Measurements from ENCODE around the gene MRPL54.
A peak's percentile ranks its signal among the peaks of the same experiment; 100 is the strongest.

MRPL54 gene

DNA sequence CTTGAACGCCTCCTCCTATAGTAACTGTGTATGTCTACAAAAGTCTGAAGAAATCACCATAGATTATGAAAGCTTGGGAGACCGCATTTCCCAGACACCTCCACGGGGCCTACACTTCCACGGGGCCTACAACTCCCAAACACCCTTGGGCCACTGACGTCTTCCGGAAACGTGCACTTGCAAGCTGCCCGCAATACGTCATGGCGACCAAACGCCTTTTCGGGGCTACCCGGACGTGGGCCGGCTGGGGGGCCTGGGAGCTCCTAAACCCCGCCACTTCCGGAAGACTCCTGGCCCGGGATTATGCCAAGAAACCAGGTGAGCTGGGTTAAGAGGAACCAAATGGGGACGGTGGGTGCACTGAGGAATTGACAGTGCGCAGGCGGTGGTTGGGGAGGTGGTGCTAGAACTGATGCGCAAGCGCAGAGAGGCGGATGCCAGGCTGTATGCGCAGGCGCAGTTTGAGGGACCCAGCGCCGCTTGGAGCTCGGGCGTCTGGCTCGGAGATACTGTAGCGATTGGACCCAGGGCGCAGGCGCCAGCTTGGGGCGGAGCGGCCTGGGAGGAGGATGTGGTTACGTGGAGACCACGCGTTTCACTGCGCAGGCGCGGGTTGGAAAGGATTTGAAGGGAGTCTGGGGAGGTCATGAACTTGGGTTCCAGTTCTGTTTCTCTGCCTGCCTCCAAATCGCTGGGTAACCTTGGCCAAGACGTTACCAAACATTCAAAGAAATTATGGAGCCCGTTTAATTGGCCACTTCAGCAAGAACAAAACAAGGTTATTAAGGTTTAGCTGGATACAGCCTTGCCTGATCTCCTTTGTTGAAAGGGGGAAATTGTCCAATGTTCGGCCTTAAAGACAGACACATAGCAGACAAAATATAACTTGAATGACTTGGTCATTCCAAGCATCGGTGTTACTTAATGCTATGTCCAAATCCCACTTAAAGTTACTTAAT, at the start of gene MRPL54:
TSS of gene MRPL54 (plus strand) at position 182 of the 959 bp plus-strand sequence. CDS start at position 201, 19 bp downstream.
- peak; percentile 99 for DNase-seq (ENCODE audit: low read depth in 2 of 2)

DNA sequence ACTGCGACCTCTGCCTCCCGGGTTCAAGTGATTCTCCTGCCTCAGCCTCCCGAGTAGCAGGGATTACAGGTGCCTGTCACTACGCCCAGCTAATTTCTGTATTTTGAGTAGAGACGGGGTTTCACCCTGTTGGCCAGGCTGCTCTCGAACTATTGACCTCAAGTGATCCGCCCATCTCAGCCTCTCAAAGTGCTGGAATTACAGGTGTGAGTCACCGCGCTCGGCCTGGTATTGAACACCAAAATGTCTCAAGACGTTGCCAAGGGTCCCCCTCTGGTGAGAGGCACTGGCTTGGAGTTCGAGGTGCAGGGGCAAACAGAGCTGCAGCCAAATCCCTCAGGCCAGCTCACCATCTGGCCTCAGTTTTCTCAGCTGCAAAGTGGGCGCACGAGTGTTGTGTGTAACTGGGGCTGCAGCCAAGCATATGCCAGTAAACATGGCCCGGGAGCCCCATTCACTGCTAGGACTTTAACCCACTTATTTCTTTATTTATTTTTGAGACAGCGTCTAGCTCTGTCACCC, 46.3 kb upstream of the MRPL54 start:
- no peak for DNase-seq (ENCODE audit: low read depth in 2 of 2)

DNA sequence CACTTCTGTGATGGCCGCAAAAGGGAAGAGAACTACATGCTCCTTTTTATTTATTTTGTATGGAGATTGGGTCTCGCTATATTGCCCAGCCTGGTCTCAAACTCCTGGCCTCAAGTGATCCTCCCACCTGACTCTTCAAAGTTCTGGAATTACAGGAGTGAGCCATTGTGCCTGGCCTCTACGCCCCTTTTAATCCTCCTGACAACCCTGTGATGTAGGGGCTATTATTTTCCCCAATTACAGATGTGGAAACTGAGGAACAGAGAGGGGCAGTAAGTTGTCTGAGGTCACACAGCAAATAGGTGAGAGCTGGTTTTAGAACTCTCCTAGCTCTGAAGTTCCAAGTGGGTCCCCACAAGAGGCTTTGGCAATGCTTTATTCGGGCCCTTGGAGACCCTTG, 42.6 kb upstream of the MRPL54 start:
- no peak for DNase-seq (ENCODE audit: low read depth in 2 of 2)

DNA sequence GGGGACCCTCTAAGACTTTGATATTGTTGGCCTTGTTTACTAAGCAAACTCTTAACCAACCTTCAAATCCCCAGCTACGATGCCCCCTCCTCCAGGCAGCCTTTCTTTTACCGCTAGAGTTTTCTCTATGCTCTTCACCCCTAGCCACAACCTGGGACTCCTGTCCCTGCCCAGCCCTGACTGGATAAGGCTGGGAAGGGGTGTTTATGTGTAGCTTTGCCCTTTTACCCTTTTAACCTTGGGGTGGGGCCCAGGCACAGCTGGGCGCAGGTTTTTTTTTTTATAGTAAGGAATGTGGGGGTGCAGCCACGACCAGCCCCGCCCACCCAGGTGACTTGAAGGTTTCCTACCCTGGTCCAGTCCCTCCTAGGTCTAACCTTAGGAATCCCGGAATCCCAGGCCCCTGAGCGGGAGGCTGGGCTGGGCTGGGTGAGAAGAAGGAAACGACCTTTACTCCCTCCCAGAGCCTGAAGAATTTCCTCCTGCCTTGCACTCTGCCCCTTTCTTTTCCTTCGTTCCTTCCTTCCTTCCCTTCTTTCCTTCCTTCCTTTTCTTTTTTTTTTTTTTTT, 42.0 kb upstream of the MRPL54 start:
- DNase-seq (ENCODE audit: low read depth in 2 of 2), result no peak

DNA sequence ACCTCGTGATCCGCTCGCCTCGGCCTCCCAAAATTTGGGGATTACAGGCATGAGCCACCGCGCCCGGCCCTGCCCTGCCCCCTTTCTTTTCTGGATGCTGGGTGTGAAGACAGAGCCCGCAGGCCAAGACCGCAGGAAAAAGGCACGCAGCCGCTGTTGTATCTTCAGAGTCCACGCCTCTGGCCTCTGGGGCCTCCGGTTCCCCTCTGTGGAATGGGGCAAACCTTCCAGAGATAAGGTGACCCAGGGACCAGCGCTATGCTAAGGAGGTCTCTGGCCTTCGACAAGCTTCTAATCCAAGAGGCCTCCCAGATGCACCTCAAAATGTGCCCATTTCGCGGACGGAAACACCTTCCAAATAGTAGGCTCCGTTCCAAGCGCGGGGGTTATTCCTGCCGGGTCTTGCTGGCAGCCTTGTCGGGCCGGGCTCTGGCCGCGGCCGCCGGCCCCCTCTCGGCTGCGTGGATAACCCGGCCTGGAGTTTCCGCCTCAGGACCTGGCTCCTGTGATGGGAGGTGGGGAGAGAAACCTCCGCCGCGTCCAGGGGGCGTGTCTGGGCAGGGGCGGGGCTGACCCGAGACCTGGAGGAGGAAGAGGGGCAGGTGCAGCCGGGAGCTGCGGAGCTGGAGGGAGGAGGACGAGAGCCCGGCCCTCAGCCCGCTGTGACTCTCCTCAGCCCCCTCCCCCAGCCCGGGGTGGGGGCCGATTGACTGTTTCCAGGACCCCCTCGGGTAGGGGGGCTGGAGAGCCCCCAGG, 41.2 kb upstream of the MRPL54 start:
- peak; percentile 63 to 74 for DNase-seq (ENCODE audit: low read depth in 2 of 2)

DNA sequence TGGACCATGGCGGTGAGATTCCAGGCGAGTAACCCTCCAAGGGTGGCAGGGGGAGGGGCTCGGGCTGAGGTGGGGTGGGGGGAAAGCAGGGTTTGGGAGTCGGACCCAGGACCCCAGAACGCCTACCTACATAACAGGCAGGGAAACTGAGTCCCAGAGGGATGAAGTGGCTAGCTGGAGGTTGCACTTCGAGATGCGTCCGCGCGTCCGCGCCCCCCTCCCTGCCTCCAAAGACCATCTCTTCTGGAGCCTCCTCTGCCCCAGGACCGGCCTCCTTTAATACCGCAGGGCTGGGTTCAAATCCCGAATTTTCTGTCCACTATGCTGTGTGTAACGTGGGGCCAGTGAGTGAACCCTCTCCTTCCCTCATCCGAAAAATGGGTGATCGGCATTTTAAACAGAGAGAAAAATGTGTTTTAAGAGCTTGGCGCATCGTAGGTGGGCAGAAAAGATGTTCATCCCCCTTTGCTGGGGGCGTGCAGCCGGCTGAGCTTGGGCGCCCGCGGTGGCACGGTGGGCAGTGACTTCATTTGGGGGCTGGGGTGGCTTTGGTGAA, 40.5 kb upstream of the MRPL54 start:
- no peak for DNase-seq (ENCODE audit: low read depth in 2 of 2)

DNA sequence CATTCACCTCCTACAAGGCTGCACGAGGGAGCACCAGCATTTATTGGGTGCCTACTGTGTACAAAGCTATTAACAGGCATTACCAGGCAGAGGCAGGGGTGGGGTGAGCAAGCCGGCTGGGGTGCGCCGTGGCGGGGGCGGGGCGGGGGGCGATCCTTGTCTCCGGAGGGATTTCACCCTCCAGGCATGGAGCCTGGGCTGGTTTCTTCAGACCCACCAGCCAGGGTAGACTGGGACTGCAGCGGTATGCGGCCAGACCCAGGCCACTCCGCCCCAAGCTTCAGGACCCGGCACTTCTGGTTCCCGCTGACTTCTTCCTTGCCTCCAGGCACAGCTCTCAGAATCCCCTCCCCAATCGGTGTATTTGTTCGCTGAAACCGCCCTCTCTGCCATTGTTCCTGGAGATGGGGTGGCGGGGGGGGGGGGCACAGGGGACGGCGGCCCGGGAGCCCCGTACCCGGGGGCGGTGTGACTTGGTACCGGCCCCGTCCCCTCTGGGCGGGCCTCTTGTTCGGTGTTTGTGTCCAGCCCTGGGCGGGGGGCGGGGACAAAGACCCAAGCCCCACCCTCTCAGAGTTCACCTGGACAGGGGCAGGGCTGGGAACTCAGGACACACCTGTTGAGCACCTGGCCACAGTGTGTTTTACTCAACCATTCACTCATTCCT, 39.9 kb upstream of the MRPL54 start:
- DNase-seq (ENCODE audit: low read depth in 2 of 2), result no peak

DNA sequence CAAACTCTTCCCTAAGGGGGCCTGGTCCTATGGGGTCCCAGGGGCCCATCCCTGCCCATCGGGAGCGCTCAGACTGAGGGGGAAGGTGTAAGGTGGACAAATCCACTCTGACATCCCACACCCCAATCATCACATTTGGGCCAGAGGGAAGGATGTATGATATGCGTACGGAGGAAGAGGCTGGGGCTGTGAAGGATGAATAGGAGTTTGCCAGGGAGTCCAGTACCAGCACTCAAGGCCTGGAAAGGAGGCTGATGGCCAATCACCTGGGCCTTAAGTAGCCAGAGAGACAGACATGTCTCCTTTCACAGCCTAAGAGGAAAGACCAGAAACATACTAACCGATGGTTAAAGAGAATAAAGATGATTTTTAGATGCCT, 39.4 kb upstream of the MRPL54 start:
- no peak for DNase-seq (ENCODE audit: low read depth in 2 of 2)

DNA sequence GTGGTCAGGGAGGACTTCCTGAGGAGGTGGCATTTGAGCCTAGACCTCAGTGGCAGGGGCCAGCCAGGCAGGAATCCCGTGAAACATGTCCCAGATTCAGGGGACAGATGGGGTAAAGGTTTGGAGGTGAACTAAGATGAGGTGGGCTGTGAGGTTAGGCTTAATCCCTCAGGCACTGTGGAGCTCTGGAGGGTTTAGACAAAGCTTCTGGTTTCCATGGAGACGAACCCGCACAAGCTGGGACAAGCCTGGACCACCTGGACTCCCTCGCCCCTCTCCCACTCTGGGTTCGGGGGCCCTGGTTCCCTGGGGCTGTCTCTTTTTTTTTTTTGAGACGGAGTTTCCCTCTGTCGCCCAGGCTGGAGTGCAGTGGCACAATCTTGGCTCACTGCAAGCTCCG, 38.6 kb upstream of the MRPL54 start:
- DNase-seq (ENCODE audit: low read depth in 2 of 2), result no peak

DNA sequence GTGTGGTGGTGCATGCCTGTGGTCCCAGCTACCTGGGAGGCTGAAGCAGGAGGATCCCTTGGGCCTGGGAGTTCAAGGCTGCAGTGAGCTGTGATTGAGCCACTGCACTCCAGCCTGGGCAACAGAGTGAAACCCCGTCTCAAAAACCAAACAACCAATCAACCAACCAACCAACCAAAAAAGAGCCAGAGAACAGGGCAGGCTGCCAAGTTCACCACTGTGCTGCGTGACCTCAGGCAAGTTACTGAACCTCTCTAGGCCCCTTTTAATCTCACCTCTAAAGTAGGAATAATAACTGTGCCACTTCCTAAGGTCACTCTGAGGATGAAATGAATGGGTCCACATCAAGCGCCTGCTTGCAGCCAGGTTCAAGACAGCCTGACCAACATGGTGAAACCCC, 37.4 kb upstream of the MRPL54 start:
- DNase-seq (ENCODE audit: low read depth in 2 of 2), result no peak

DNA sequence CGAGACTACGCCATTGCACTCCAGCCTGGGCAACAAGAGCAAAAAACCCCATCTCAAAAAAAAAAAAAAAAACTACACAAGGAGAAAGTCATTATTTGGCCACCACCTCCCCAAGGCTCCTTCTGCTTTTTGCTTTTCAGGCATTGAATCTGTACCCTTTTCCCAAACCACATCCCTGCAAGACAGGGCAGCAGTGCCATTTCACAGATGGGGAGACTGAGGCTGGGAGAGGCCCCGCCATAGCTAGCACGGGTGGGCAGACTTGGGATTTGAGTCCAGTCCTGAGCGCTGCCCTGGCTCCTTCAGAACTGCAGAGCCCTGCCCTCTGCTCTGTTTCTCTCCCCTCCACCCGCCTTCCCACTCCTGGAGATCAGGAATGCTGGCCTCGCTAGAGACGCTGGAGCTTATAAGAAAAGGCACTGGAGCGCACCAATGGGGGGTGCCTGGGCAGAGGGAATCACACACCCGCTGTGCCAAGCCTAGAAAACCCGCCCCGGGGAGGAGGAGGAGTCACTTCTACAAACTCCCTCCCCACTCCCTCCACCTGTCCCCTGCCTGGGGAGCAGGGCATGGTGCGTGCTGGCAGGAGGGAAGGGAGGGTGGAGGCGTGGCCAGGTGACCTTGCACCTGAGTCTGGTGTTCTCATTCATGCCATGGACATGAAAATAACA, 36.7 kb upstream of the MRPL54 start:
- no peak for DNase-seq (ENCODE audit: low read depth in 2 of 2)

DNA sequence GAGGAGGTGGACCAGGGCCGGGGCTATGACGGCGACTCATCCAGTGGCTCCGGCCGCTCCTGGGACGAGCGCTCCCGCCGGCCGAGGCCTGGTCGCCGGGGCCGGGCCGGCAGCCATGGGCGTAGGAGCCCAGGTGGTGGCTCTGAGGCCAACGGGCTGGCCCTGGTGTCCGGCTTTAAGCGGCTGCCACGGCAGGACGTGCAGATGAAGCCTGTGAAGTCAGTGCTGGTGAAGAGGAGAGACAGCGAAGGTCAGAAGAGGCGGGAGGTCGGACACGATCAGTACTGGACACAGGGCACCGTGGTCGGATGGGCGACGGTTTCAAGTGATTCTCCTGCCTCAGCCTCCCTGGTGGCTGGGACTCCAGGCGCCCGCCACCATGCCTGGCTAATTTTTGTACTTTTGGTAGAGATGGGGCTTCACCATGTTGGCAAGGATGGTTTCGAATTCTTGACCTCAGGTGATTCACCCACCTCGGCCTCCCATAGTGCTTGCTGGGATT, 32.0 kb upstream of the MRPL54 start:
- DNase-seq (ENCODE audit: low read depth in 2 of 2), result no peak

DNA sequence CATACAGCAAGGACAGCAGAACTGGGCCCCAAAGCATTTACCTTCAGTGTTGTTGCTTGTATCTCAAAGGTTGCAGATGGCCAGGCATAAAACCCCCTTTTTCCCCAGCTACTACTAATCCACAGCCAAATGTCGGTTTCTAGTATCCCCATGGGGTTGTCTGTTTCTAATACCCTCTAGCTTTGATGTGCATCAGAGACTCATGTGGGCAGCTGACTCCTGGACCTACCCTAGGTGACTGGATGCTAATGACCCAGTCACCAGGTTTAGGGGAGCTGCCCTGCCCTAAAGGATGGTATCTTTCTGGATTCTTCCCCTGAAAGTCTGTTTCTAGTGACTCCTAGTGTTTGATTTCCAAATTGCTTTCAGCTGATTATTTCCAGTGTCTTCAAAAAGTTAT, 30.4 kb upstream of the MRPL54 start:
- no peak for DNase-seq (ENCODE audit: low read depth in 2 of 2)

DNA sequence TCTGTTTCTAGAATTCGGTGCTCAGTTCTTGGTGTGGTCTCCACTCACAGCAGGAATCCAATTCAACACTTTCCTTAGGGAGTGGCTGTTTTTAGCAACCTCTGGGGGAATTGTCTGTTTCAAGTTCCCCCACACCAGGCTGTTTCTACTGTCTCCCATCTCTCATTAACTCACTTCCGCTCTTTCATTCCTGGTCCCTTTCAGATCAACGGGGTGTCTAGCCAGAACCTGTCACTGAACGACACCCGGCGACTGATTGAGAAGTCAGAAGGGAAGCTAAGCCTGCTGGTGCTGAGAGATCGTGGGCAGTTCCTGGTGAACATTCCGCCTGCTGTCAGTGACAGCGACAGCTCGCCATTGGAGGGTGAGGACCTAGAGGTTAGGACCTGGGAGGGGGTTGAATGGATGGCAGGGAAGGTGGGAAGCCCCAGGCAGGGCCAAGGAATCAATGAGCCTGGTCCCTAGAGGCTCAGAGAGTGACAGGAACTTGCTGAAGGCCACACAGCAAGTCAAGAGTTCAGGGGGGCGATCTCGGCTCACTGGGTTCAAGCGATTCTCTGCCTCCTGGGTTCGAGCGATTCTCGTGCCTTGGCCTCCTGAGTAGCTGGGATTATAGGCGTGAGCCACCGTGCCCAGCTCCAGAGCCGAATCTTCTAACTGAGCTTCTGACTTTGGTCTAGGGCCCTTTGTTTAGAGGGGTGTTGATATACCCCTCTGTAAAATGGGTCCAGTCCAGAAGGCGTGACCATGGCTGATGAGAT, 28.8 kb upstream of the MRPL54 start:
- DNase-seq (ENCODE audit: low read depth in 2 of 2), result no peak

DNA sequence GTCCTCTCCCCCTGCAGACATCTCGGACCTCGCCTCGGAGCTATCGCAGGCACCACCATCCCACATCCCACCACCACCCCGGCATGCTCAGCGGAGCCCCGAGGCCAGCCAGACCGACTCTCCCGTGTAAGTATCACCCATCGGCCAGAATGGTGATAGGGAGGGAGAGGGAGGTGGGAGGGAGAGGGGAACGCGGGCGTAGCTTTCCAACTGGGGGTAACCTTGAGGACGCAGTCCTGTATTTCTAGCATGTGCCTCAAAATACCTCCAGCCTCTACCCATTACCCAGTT, 28.2 kb upstream of the MRPL54 start:
- DNase-seq (ENCODE audit: low read depth in 2 of 2), result no peak

DNA sequence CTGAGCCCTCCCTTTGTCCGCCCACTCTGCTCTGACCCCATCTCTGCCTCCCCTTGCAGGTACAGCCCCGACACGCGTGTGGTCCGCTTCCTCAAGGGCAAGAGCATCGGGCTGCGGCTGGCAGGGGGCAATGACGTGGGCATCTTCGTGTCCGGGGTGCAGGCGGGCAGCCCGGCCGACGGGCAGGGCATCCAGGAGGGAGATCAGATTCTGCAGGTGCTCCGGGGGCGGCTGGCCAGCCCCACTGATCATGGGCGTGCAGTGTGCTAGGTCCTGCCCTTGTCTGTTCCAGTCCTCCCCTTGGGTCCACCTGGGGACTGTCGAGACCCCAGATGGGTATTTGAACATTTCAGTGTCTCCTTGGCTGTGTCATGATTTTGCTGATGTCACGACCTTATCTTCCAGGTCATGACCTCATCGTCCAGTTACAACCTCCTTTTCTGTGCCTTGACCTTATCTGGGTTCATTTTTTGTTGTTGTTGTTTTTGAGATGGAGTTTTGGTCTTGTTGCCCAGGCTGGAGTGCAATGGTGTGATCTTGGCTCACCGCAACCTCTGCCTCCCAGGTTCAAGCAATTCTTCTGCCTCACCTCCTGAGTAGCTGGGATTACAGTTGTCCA, 26.3 kb upstream of the MRPL54 start:
- no peak for DNase-seq (ENCODE audit: low read depth in 2 of 2)

DNA sequence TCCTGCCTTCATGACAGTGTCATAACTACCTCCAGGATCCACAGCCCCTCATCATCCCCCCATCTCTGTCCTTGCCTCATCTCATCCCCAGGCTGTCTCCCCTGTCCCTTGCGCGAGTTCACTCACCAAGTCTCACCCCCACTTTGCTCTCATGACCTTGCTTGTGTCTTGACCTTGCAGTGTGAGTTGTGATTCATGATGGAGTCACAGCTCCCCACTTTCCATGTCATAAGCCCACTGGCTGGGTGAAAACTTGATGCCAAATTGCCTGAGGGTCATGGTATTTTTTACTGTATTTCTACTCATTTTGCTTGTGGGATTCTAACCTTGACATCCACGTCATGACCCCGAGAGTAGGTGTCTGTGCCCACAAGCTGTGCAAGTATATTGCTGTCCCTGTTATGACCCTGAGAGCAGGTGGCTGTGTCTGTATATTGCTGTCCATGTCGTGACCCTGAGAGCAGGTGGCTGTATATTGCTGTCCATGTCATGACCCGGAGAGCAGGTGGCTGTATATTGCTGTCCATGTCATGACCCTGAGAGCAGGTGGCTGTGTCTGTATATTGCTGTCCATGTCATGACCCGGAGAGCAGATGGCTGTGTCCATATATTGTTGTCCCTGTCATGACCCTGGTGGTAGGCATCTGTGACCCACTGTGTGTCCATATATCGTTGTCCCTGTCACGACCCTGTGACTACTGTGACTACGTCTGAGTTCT, 24.8 kb upstream of the MRPL54 start:
- DNase-seq (ENCODE audit: low read depth in 2 of 2), result no peak

DNA sequence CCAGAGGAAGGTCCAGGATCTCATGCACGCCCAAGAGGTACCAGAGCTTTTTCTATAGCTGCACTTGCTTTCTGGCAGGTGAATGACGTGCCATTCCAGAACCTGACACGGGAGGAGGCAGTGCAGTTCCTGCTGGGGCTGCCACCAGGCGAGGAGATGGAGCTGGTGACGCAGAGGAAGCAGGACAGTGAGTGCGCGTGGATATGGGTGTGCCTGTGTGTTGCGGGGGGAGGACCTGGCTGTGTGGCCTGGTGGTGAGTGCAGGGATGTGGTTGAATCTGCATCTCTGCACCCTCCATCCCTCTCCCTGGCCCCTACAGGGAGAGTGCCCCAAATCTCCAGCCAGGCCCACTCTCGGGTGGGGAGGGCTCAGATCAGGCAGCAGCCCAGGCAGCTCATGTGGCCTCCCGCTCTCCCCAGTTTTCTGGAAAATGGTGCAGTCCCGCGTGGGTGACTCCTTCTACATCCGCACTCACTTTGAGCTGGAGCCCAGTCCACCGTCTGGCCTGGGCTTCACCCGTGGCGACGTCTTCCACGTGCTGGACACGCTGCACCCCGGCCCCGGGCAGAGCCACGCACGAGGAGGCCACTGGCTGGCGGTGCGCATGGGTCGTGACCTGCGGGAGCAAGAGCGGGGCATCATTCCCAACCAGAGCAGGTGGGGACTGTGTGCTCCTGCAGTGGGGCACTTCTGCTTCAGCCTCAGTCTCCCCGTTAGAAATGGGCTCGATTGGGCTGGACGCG, 23.8 kb upstream of the MRPL54 start:
- DNase-seq (ENCODE audit: low read depth in 2 of 2), result no peak

All from stimulated activated CD8-positive, alpha-beta memory T cell treated with anti-CD3 and anti-CD28 coated beads, Interleukin-2, amount 100 ng/mL, for 1 hour (primary cell).